ENCODE measurements around the gene LRRTM4. TPM values are rescaled to one million over a fixed set of nuclear protein-coding genes. Genes with fewer than 3 reads are reported as not detected.

The LRRTM4 gene
- total RNA-seq, 4 donors from 2014 or later, result 0.51 TPM; not detected in 3

GRCh38 chr2:76839826-76840225, 682.4 kb downstream of the LRRTM4 start:
- no peak for DNase-seq (ENCODE audit: low spot score in 2 of 2)
- H3K4me3 ChIP-seq (ENCODE audit: low read depth, poor library complexity, severe bottlenecking), result no peak overlapping the region
- TF ChIP-seq POLR2A (IDR thresholded peaks at IDR 0.05) (no peak), CTCF (IDR thresholded peaks at IDR 0.05) (no peak)
- intact Hi-C loops (cut with DNase I; ENCODE audit: low total_unique reads), result no loop called here
- 61 to 62% methylated on average over 1 of the region's 1 CpG for WGBS, 2 donors

GRCh38 chr2:76829374-76830234, 692.6 kb downstream of the LRRTM4 start:
- no peak for TF ChIP-seq POLR2A (IDR thresholded peaks at IDR 0.05)
- no peak for TF ChIP-seq CTCF (IDR thresholded peaks at IDR 0.05)
- intact Hi-C loops (cut with DNase I; ENCODE audit: low total_unique reads), result no loop called here
- WGBS, 2 donors, result 74 to 78% methylated on average over 3 of the region's 3 CpGs
- H3K4me3 ChIP-seq (ENCODE audit: low read depth, poor library complexity, severe bottlenecking), result no peak overlapping the region
- DNase-seq (ENCODE audit: low spot score in 2 of 2), result no peak

- TF ChIP-seq CTCF (IDR thresholded peaks at IDR 0.05) (no peak), POLR2A (IDR thresholded peaks at IDR 0.05) (no peak)
- WGBS, 2 donors, result 42 to 47% methylated on average over 3 of the region's 3 CpGs
- no peak overlapping the region for H3K4me3 ChIP-seq (ENCODE audit: low read depth, poor library complexity, severe bottlenecking)
- no peak for DNase-seq (ENCODE audit: low spot score in 2 of 2)
- intact Hi-C loops (cut with DNase I; ENCODE audit: low total_unique reads), result no loop called here
Observed at GRCh38 chr2:76826691-76827090, 695.5 kb downstream of the LRRTM4 start.

- DNase-seq (ENCODE audit: low spot score in 2 of 2), result no peak
- intact Hi-C loops (cut with DNase I; ENCODE audit: low total_unique reads), result no loop called here
- H3K4me3 ChIP-seq (ENCODE audit: low read depth, poor library complexity, severe bottlenecking), result no peak overlapping the region
- TF ChIP-seq POLR2A (IDR thresholded peaks at IDR 0.05) (no peak), CTCF (IDR thresholded peaks at IDR 0.05) (no peak)
- WGBS, 2 donors, result 74 to 83% methylated on average over 6 of the region's 6 CpGs
Observed at GRCh38 chr2:76825140-76825970, 696.8 kb downstream of the LRRTM4 start.

GRCh38 chr2:76821731-76822130, 700.4 kb downstream of the LRRTM4 start:
- 69 to 91% methylated on average over 2 of the region's 2 CpGs for WGBS, 2 donors
- intact Hi-C loops (cut with DNase I; ENCODE audit: low total_unique reads), result no loop called here
- TF ChIP-seq CTCF (IDR thresholded peaks at IDR 0.05) (no peak), POLR2A (IDR thresholded peaks at IDR 0.05) (no peak)
- H3K4me3 ChIP-seq (ENCODE audit: low read depth, poor library complexity, severe bottlenecking), result no peak overlapping the region
- DNase-seq (ENCODE audit: low spot score in 2 of 2), result no peak

All from lower leg skin (tissue), 4 donors.